ENCODE measurements around the gene METTL25B. TPM values are rescaled to one million over a fixed set of nuclear protein-coding genes. Genes with fewer than 3 reads are reported as not detected.

Gene METTL25B
- total and polyA plus RNA-seq, 10 of the 15 experiments (the other 5 are each of a cell fraction or from before 2014, with no cell fraction given): 5.9 to 25.2 (median 13.5) TPM

- Histone ChIP-seq H3K27ac (ENCODE audit: control insufficient read depth, insufficient read depth) (no peak overlapping the region), H3K9ac (ENCODE audit: control insufficient read depth, insufficient read depth, low read length) (no peak overlapping the region), H2AFZ (ENCODE audit: control insufficient read depth, low read depth, low read length) (no peak overlapping the region), H3K79me2 (ENCODE audit: control insufficient read depth, insufficient read depth, low read length) (no peaks in the 10 kb centered on the region), H3K9me3 (replicated peaks; ENCODE audit: control insufficient read depth, insufficient read depth, low read length) (no peaks in the 10 kb centered on the region), H3K36me3 (ENCODE audit: control insufficient read depth in 2 of 2, insufficient read depth in 2 of 2, low read length in 1 of 2) (no peaks in the 10 kb centered on the region; a peak in 2 of 4 replicates), H3K4me3 (no peak overlapping the region), H3K27me3 (replicated peaks in 1 of 2; ENCODE audit: control insufficient read depth in 2 of 2, insufficient read depth in 2 of 2, low read length in 1 of 2) (peaks cover 8 to 10% of the 10 kb centered on the region in 2 experiments), H3K4me1 (ENCODE audit: control insufficient read depth, insufficient read depth, low read length) (peaks cover 6% of the 10 kb centered on the region), H4K20me1 (ENCODE audit: control insufficient read depth, insufficient read depth) (no peaks in the 10 kb centered on the region; the same call in 1 of the 2 replicates), H3K4me2 (ENCODE audit: control insufficient read depth, insufficient read depth) (no peak overlapping the region)
- ATAC-seq (no peak), DNase-seq (ENCODE audit: low read depth, low spot score) (no peak), FAIRE-seq (no peak)
- no TSS peak for BruUV-seq (replicated peaks)
- ChIA-PET SMC1A (ENCODE audit: uncharacterized antibody, unreplicated experiment) (interaction anchor here (0.6 to 1.9 kb wide), 3 partner anchors 17 to 104 kb away, joined by 3 to 8 read pairs (median 5); no protein-coding TSS in a partner anchor), POLR2A (no interaction called here), CTCF (interaction anchor here (3.6 to 9.5 kb wide), 3 partner anchors 18 to 82 kb away, joined by 24 to 157 read pairs (median 53); partner anchors contain the start of genes ISG20L2 and METTL25B), RAD21 (ENCODE audit: unreplicated experiment) (no interaction called here)
- intact Hi-C loops (cut with micrococcal nuclease; ENCODE audit: unreplicated experiment) (no loop called here), in situ Hi-C loops (cut with MboI) (no loop called here)
- TF ChIP-seq TCF12 (IDR thresholded peaks at IDR 0.05; ENCODE audit: low read depth, low read length): no peak
- no peak for TF ChIP-seq PAX5 (IDR thresholded peaks at IDR 0.05; ENCODE audit: borderline replicate concordance, low read depth, low read length)
- no peak for TF ChIP-seq SMAD1 (IDR thresholded peaks at IDR 0.05; ENCODE audit: low read depth, partially characterized antibody)
- no peak for TF ChIP-seq RELA (IDR thresholded peaks at IDR 0.05; ENCODE audit: borderline replicate concordance, partially characterized antibody)
- TF ChIP-seq TAF1 (IDR thresholded peaks at IDR 0.05; ENCODE audit: borderline replicate concordance, low read depth, low read length): no peak
- TF ChIP-seq CHD2 (IDR thresholded peaks at IDR 0.05; ENCODE audit: borderline replicate concordance, low read depth, low read length): no peak
- TF ChIP-seq BMI1 (IDR thresholded peaks at IDR 0.05; ENCODE audit: borderline replicate concordance): no peak
- no peak for TF ChIP-seq IRF4 (IDR thresholded peaks at IDR 0.05; ENCODE audit: low read depth, low read length)
- TF ChIP-seq IRF3 (IDR thresholded peaks at IDR 0.05): no peak
- 68% methylated on average over 4 of the region's 4 CpGs for WGBS (ENCODE audit: insufficient coverage, insufficient replicate concordance, low lambda C conversion rate, missing lambda C conversion rate)
Observed at GRCh38 chr1:156709031-156709430, 19.2 kb upstream of the METTL25B start.

Measured in GM12878 (cell line).